GM13976 (cell line): Measurements from ENCODE around the gene ARMH1.
A peak's percentile ranks its signal among the peaks of the same experiment; 100 is the strongest.
"Not testable (repeated sequence)": the region's sequence is repeated elsewhere in the genome, so short reads cannot be mapped to it uniquely, and the experiment has no call there.

ENCODE experiments used
- DNase-seq: peaks from one replicate; pipeline ENCODE4 v3.0.0; 2012; ENCODE audit warnings: low spot score
- in situ Hi-C: fragments of 300-500 bp; cut with MboI; formaldehyde crosslinking; loops from one replicate; pipeline ENCODE4 v1.12.0; 2022; ENCODE audit warnings: low sequenced_read_pairs, mixed read lengths, inconsistent platforms; ENCODE audit not compliant: unreplicated experiment
- TF ChIP-seq, protein P1 (sequence below): IDR thresholded peaks from 2 replicates; pipeline ENCODE4 v1.5.1; 2012; ENCODE audit warnings: borderline replicate concordance, mild to moderate bottlenecking; ENCODE audit not compliant: insufficient read depth; ENCODE audit errors: extremely low read depth, missing control alignments, control extremely low read depth

The ARMH1 gene

DNA sequence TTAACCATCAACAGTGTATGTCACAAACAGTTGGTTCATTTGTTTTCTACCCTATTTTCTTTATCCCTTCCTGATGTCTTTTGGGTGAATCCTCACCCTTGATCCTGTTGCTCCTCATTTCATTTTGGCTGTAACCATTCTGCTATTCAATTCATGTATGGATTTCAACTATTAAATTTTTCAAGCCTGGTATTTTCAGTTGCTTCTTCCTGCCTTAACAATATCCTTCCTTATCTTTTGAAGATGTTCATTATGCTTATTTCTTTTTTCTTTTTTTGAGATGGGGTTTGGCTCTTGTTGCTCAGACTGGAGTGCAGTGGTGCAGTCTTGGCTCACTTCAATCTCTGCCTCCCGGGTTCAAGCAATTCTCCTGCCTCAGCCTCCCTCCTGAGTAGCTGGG, 59.3 kb downstream of the ARMH1 start:
- DNase-seq: no peak
- in situ Hi-C loops: no loop called here
- TF ChIP-seq, protein P1, sequence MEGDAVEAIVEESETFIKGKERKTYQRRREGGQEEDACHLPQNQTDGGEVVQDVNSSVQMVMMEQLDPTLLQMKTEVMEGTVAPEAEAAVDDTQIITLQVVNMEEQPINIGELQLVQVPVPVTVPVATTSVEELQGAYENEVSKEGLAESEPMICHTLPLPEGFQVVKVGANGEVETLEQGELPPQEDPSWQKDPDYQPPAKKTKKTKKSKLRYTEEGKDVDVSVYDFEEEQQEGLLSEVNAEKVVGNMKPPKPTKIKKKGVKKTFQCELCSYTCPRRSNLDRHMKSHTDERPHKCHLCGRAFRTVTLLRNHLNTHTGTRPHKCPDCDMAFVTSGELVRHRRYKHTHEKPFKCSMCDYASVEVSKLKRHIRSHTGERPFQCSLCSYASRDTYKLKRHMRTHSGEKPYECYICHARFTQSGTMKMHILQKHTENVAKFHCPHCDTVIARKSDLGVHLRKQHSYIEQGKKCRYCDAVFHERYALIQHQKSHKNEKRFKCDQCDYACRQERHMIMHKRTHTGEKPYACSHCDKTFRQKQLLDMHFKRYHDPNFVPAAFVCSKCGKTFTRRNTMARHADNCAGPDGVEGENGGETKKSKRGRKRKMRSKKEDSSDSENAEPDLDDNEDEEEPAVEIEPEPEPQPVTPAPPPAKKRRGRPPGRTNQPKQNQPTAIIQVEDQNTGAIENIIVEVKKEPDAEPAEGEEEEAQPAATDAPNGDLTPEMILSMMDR: no peak

DNA sequence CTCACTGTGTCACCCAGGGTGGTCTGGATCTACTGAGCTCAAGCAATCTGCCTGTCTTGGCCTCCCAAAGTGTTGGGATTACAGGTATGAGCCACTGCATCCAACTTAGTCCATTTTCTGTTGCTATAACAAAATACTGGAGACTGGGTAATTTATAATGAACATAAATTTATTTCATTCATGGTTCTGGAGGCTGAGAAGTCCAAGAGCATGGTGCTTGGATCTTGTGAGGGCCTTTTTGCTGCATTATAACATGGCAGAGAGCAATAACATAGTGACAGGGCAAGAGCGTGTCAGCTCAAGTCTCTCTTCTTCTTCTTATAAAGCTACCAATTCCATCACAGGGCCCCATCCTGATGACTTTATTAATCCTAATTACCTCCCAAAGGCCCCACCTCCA, 61.5 kb downstream of the ARMH1 start:
- TF ChIP-seq, protein P1: no peak
- DNase-seq: no peak
- in situ Hi-C loops: no loop called here

DNA sequence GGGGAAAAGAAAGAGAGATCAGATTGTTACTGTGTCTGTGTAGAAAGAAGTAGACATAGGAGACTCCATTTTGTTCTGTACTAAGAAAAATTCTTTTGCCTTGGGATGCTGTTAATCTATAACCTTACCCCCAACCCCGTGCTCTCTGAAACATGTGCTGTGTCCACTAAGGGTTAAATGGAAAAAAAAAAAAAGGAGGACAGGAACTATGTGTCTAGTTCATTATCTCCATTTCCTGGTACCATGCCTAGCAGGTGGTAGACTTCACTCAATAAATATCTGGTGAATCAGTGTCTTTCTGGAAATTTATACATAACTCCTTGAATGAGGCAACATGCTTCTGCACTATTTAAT, 64.4 kb downstream of the ARMH1 start:
- DNase-seq, in situ Hi-C loops: not testable (repeated sequence)

DNA sequence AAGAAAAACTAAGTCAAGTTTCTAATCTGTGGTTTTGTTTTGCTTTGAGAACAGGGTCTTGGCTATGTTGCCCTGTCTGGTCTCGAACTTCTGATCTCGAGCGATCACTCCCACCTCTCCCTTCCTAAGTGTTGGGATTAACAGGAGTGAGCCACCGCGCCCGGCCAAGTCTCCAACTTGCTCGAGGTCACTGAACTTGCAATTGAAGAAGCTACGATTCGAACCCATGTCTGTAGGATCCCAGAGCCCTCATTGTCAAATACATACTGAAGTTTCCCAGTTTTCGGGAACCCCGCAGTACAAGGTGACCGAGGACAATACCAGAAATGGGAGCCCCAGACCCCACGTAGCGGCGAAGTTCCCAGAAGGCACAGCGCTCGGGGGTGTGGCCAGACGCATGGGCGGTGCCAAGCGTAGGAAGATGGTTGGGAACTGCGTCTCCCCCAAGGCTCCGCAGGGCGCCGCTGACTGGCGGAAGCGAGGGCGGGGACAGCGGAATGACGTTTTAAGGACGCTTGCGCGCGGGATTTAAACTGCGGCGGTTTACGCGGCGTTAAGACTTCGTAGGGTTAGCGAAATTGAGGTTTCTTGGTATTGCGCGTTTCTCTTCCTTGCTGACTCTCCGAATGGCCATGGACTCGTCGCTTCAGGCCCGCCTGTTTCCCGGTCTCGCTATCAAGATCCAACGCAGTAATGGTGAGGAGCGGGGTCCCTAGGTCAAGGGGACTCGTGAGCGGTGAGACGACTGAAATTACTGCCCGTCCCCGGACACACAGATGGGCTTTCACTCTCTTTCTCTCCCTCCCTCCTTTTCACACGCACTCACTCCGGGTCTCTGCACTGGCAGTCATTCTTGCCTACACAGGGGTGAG, 65.0 kb downstream of the ARMH1 start, which contains the start of gene KIF2C:
TSS of gene KIF2C (plus strand) at position 531 of the 872 bp plus-strand sequence. CDS start at position 627, 96 bp downstream.
- peak; percentile 99 for DNase-seq
- TF ChIP-seq, protein P1: no peak
- in situ Hi-C loops: no loop called here

DNA sequence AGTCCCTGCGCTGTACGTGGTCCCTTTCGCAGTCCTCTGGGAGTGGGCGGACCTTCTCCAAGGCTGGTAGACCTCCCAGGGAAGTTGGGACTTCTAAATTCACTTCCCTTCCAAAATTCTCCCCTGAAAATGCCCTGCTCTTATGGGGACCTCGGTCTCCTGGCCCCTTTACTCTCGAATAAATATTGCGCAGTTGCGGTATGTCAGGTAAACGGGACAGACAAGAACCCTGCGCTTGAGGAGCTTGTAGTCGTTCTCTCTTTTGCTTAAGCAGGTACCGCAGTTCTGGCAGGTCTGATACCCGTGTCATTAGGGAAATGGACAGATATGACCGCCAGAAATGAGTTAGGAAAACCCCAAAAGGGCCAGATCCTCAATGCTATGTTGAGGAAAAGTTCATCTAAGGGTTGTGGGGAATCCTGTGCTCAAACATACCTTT, 65.7 kb downstream of the ARMH1 start:
- TF ChIP-seq, protein P1: no peak
- in situ Hi-C loops: no loop called here
- DNase-seq: no peak

DNA sequence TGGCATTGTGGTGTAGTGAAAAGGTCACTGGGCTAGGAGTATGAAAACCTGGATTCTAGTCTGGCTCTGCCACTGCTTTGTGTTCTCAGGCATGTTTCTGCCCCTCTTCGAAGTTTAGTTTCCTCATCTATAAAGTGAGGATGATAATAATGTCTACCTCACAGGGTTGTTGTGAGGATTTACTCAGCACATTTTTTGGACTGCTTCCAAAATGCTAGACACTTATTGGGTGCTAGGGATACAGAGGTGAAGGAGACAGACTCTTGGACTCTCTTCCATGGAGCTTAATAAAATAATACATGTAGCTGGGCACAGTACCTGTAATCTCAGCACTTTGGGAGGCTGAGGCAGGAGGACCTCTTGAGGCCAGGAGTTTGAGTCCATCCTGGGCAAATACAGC, 68.7 kb downstream of the ARMH1 start:
- in situ Hi-C loops: no loop called here
- DNase-seq: no peak
- TF ChIP-seq, protein P1: no peak

DNA sequence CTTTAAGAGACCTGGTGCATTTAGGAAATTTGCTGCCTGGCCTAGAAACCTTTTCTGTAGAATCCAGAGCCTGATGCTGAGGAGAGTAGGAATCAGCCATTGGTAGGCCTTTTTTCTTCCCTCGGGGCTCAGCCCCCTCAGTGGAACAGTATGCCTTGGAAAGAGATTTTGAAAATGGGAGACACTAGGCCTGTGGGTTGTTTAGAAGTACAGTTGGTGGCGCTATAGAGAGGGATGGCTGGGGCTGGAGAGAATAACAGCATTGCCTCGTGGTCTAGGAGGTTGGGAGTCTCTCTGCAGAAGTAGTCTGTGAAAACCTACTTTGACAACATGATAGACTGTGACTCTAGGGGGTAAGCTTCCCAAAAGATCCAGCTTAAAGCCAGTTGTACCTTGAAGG, 73.4 kb downstream of the ARMH1 start:
- DNase-seq: no peak
- in situ Hi-C loops: no loop called here
- TF ChIP-seq, protein P1: no peak
